ENCODE results near the gene TFIP11.

- TF ChIP-seq CTCF (IDR thresholded peaks at IDR 0.05) (no peak), POLR2A (IDR thresholded peaks at IDR 0.05) (no peak)
Measured at GRCh38 chr22:26452236-26453016, 59.8 kb downstream of the TFIP11 start.
